TTC549 (cell line): ENCODE data around the gene PHF24.
"Not testable (repeated sequence)": the region's sequence is repeated elsewhere in the genome, so short reads cannot be mapped to it uniquely, and the experiment has no call there.

Experiments used
- FAIRE-seq: peaks from 2 replicates; lab custom pipeline; 2012; peaks lifted over from hg19 to GRCh38; lab: Jason Lieb, UNC

PHF24 gene

GRCh38 chr9:34998266-34998665, 40.2 kb downstream of the PHF24 start:
- FAIRE-seq = no peak

GRCh38 chr9:34999576-34999975, 41.5 kb downstream of the PHF24 start:
- FAIRE-seq = no peak

GRCh38 chr9:35000535-35001284, 42.6 kb downstream of the PHF24 start:
- FAIRE-seq = no peak

GRCh38 chr9:35001285-35001677, 43.2 kb downstream of the PHF24 start:
- no peak for FAIRE-seq

GRCh38 chr9:35001803-35002502, 43.9 kb downstream of the PHF24 start:
- no peak for FAIRE-seq

- no peak for FAIRE-seq
Observed at GRCh38 chr9:35002623-35003022, 44.5 kb downstream of the PHF24 start.

GRCh38 chr9:35004299-35004698, 46.2 kb downstream of the PHF24 start:
- FAIRE-seq = not testable (repeated sequence)

GRCh38 chr9:35010351-35010958, 52.4 kb downstream of the PHF24 start:
- no peak for FAIRE-seq

- FAIRE-seq = no peak
Observed at GRCh38 chr9:35014517-35014916, 56.4 kb downstream of the PHF24 start.

GRCh38 chr9:35023443-35023842, 65.4 kb downstream of the PHF24 start:
- FAIRE-seq = not testable (repeated sequence)

GRCh38 chr9:35026671-35027070, 68.6 kb downstream of the PHF24 start:
- FAIRE-seq = no peak

- no peak for FAIRE-seq
Observed at GRCh38 chr9:35027374-35027773, 69.3 kb downstream of the PHF24 start.

GRCh38 chr9:35027860-35028259, 69.8 kb downstream of the PHF24 start:
- FAIRE-seq = no peak

GRCh38 chr9:35028341-35028740, 70.3 kb downstream of the PHF24 start:
- FAIRE-seq = no peak

GRCh38 chr9:35029241-35029640, 71.2 kb downstream of the PHF24 start:
- no peak for FAIRE-seq

- FAIRE-seq = no peak
Observed at GRCh38 chr9:35029852-35030251, 71.8 kb downstream of the PHF24 start.
